Measurements from ENCODE around the gene CDC23.
A peak's percentile ranks its signal among the peaks of the same experiment; 100 is the strongest.
"Not testable (repeated sequence)": the region's sequence is repeated elsewhere in the genome, so short reads cannot be mapped to it uniquely, and the experiment has no call there.

The CDC23 gene

GRCh38 chr5:138213161-138214029, at the start of gene CDC23:
Gene CDC23 (minus strand): TSS chr5:138213323. CDS start chr5:138213312, 11 bp downstream.
- DNase-seq, result peak; percentile 96

GRCh38 chr5:138258704-138259292, 45.7 kb upstream of the CDC23 start:
- no peak for DNase-seq

- no peak for DNase-seq
These were observed 44.5 kb upstream of the CDC23 start for GRCh38 chr5:138257583-138257982.

- DNase-seq, result no peak
These were observed 39.8 kb upstream of the CDC23 start for GRCh38 chr5:138252944-138253343.

GRCh38 chr5:138247800-138248199, 34.7 kb upstream of the CDC23 start:
- not testable (repeated sequence) for DNase-seq

GRCh38 chr5:138246822-138247221, 33.7 kb upstream of the CDC23 start:
- no peak for DNase-seq

- DNase-seq, result no peak
These were observed 33.2 kb upstream of the CDC23 start for GRCh38 chr5:138246334-138246733.

GRCh38 chr5:138245717-138246116, 32.6 kb upstream of the CDC23 start:
- no peak for DNase-seq

GRCh38 chr5:138243794-138244193, 30.7 kb upstream of the CDC23 start:
- DNase-seq, result no peak

GRCh38 chr5:138241688-138242571, 28.8 kb upstream of the CDC23 start:
- no peak for DNase-seq

GRCh38 chr5:138240650-138241385, 27.7 kb upstream of the CDC23 start:
- no peak for DNase-seq

GRCh38 chr5:138238034-138238433, 24.9 kb upstream of the CDC23 start:
- DNase-seq, result no peak

- no peak for DNase-seq
These were observed 21.5 kb upstream of the CDC23 start for GRCh38 chr5:138234651-138235050.

- no peak for DNase-seq
These were observed 20.2 kb upstream of the CDC23 start for GRCh38 chr5:138233280-138233679.

GRCh38 chr5:138230981-138231589, 18.0 kb upstream of the CDC23 start:
- DNase-seq, result no peak

GRCh38 chr5:138230261-138230660, 17.1 kb upstream of the CDC23 start:
- DNase-seq, result no peak

- DNase-seq, result no peak
These were observed 16.3 kb upstream of the CDC23 start for GRCh38 chr5:138229387-138229786.

- no peak for DNase-seq
These were observed 13.8 kb upstream of the CDC23 start for GRCh38 chr5:138226910-138227309.

- DNase-seq, result no peak
These were observed 11.6 kb upstream of the CDC23 start for GRCh38 chr5:138224712-138225111.

GRCh38 chr5:138223532-138223931, 10.4 kb upstream of the CDC23 start:
- DNase-seq, result no peak

- DNase-seq, result no peak
These were observed 3.7 kb upstream of the CDC23 start for GRCh38 chr5:138216799-138217198.

- no peak for DNase-seq
These were observed 329 bp downstream of the CDC23 start for GRCh38 chr5:138212828-138213160.

All from NCI-H1048 (cell line).